GM12873 (cell line): ENCODE results near the gene FNIP1.

Source experiments
- CTCF ChIP-seq: IDR thresholded peaks from 2 replicates; pipeline ENCODE4 v1.5.1; 2012; ENCODE audit warnings: low read depth, mild to moderate bottlenecking, moderate library complexity, low read length, control low read depth; ENCODE audit not compliant: insufficient read depth; ENCODE audit errors: missing control alignments

The FNIP1 gene

GRCh38 chr5:131783874-131784273 is 12.9 kb downstream of the FNIP1 start:
- no peak for TF ChIP-seq CTCF

GRCh38 chr5:131783357-131783756 is 13.5 kb downstream of the FNIP1 start:
- TF ChIP-seq CTCF = no peak

DNA sequence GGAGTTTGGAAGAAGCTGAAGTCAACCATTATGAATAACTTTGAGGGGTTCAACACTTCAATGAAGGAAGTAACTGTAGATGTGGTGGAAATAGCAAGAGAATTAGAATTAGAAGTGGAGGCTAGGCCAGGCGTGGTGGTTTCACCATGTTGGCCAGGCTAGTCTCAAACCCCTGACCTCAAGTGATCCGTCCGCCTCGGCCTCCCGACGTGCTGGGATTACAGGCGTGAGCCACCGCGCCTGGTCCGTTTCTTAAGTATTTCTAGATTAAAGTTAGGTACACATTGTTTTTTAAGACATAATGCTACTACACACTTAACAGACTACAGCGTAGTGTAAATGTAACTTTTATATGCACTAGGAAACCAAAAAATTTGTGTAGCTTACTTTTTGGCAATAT is 14.1 kb downstream of the FNIP1 start:
- no peak for TF ChIP-seq CTCF

DNA sequence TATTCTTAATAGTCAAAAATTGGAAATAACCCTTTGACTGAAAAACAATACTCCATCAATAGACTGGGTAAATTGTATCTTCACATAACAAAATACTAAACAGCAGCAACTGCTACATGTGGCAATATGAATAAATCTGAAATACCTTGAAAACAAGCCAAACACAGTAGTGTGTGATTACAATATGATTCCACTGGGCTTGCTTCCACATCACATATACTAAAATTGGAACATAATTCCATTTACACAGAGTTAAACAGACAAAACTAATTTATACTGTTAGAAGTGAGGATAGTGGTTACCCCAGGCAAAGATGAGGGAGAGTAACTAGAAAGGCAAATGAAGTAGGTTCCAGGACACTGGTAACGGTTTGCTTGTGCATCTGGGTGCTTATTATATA is 20.4 kb downstream of the FNIP1 start:
- no peak for TF ChIP-seq CTCF

GRCh38 chr5:131774652-131775367 is 22.0 kb downstream of the FNIP1 start:
- TF ChIP-seq CTCF = no peak

GRCh38 chr5:131773805-131774204 is 23.0 kb downstream of the FNIP1 start:
- no peak for TF ChIP-seq CTCF

DNA sequence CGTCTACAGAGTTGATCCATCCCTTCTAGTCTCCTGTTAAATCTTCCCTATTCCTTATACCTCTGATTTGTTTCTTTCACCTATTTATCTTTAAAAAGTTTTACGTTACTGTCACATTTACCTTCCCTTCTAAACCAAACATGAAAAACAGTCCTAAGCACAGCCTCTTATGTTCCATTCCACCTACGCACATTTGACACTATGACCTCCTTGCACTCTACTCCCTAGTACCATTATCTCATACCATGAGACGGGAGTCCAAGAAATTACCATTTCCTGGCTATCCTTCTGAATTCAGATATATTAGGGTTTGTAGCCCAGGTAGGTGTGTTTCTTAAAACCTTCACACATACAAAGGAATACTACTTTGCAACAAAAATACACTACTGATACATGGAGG is 25.1 kb downstream of the FNIP1 start:
- no peak for TF ChIP-seq CTCF
